GM12801 (cell line): ENCODE measurements around the gene ARL3.

ENCODE experiments used
- CTCF ChIP-seq: IDR thresholded peaks from one replicate; pipeline ENCODE4 v1.5.1; 2011; ENCODE audit warnings: control low read depth; ENCODE audit not compliant: insufficient read length; ENCODE audit errors: extremely low read depth

Gene ARL3

GRCh38 chr10:102641402-102641801 lies 72.8 kb downstream of the ARL3 start:
- no peak for TF ChIP-seq CTCF

GRCh38 chr10:102639537-102639936 lies 74.7 kb downstream of the ARL3 start:
- no peak for TF ChIP-seq CTCF

- TF ChIP-seq CTCF, result no peak
Measured at GRCh38 chr10:102635377-102635776, 78.8 kb downstream of the ARL3 start.

GRCh38 chr10:102634686-102635085 lies 79.5 kb downstream of the ARL3 start:
- TF ChIP-seq CTCF, result no peak

- no peak for TF ChIP-seq CTCF
Measured at GRCh38 chr10:102633848-102634247, 80.3 kb downstream of the ARL3 start.

- TF ChIP-seq CTCF, result no peak
Measured at GRCh38 chr10:102633287-102633686, 80.9 kb downstream of the ARL3 start.

GRCh38 chr10:102632394-102633111 lies 81.6 kb downstream of the ARL3 start:
- TF ChIP-seq CTCF, result no peak
